HCT116 (cell line): Measurements from ENCODE around the gene CEP170B. TPM values are rescaled to one million over a fixed set of nuclear protein-coding genes. Genes with fewer than 3 reads are reported as not detected.

Source experiments
- ATAC-seq: fragments of 200-7000 bp; cut with Tn5 transposase; 2 replicates; pipeline ENCODE4 v1.9.1; 2020; ENCODE audit warnings: mild to moderate bottlenecking, moderate library complexity
- BruUV-seq: library from RNA; stranded (reverse); fragments of 400-500 nt; replicated peaks from 2 replicates; lab custom pipeline; 2021; lab: Mats Ljungman, UMichigan
- CTCF ChIA-PET: fragments of 300-600 bp; sonication (Branson Sonifier 250); formaldehyde crosslinking; loops from one replicate; lab custom pipeline; 2021; ENCODE audit warnings: antibody characterized with exemption; lab: Charles Lee
- POLR2A ChIA-PET: fragments of 300-600, 350-600 bp; sonication (Branson Sonifier 250); formaldehyde crosslinking; loops from one replicate; lab custom pipeline; 2021; ENCODE audit warnings: antibody characterized with exemption; lab: Charles Lee
- RAD21 ChIA-PET, 2 experiments: fragments of 300-600 bp; sonication (Branson Sonifier 250); formaldehyde crosslinking; loops; one replicate each; lab custom pipeline; 2023; ENCODE audit warnings: low total read pairs in 2 of 2; ENCODE audit not compliant: uncharacterized antibody in 2 of 2, unreplicated experiment in 2 of 2, low non-redundant PET in 1 of 2; lab: Charles Lee
- DNase-seq: peaks from one replicate; pipeline ENCODE4 v3.0.0-alpha.2; 2010; ENCODE audit warnings: low read depth, low spot score
- H2AFZ ChIP-seq: fragments of 200-600 bp; shearing (Covaris generic), sonication (generic); 2 replicates; pipeline ENCODE4 v1.6.1; 2017; ENCODE audit warnings: low read depth, mixed run types, mixed read lengths, antibody characterized with exemption, low read length; ENCODE audit not compliant: poor library complexity, severe bottlenecking
- H3K27ac ChIP-seq: 2 replicates; pipeline ENCODE4 v1.5.1; 2012; ENCODE audit warnings: low read depth, low read length
- H3K27me3 ChIP-seq: fragments of 200-600 bp; sonication (generic); 2 replicates; pipeline ENCODE4 v1.6.1; 2016; ENCODE audit warnings: mixed run types, low read length, mixed read lengths; ENCODE audit not compliant: insufficient read depth
- H3K36me3 ChIP-seq, 2 experiments: fragments of 200-500 bp in 1 of 2; fragments of 200-600 bp in 1 of 2; sonication (Bioruptor generic) in 1 of 2; sonication (generic) in 1 of 2; 2 replicates each; pipeline versions ENCODE4 v1.5.1 to v1.6.1; 2014 to 2016; ENCODE audit warnings: low read length in 2 of 2, inconsistent platforms in 1 of 2, mixed read lengths in 1 of 2, mixed run types in 1 of 2; ENCODE audit not compliant: insufficient read depth in 2 of 2, control insufficient read depth in 1 of 2
- H3K4me1 ChIP-seq, 2 experiments: fragments of 200-600 bp in 1 of 2; sonication (generic) in 1 of 2; 2 replicates each; pipeline versions ENCODE4 v1.5.1 to v1.6.1; 2012 to 2017; ENCODE audit warnings: low read length in 2 of 2, inconsistent platforms in 1 of 2, mild to moderate bottlenecking in 1 of 2, mixed read lengths in 1 of 2, mixed run types in 1 of 2, moderate library complexity in 1 of 2; ENCODE audit not compliant: insufficient read depth in 2 of 2, control insufficient read depth in 1 of 2
- H3K4me2 ChIP-seq: fragments of 200-600 bp; sonication (generic); 2 replicates; pipeline ENCODE4 v1.6.1; 2017; ENCODE audit warnings: mixed run types, low read length, mixed read lengths
- H3K4me3 ChIP-seq, 2 experiments: fragments of 200-600 bp in 1 of 2; sonication (generic) in 1 of 2; replicated peaks in 1 of 2; 2 replicates each; pipeline ENCODE4 v1.5.1; 2011 to 2016; ENCODE audit warnings: low read length in 2 of 2, control low read depth in 1 of 2, low read depth in 1 of 2, mild to moderate bottlenecking in 1 of 2, mixed read lengths in 1 of 2, mixed run types in 1 of 2
- H3K79me2 ChIP-seq: fragments of 200-600 bp; sonication (generic); 2 replicates; pipeline ENCODE4 v1.6.1; 2017; ENCODE audit warnings: mild to moderate bottlenecking, mixed run types, low read length, moderate library complexity, mixed read lengths; ENCODE audit not compliant: insufficient read depth
- H3K9ac ChIP-seq: fragments of 200-600 bp; sonication (generic); 2 replicates; pipeline ENCODE4 v1.6.1; 2016; ENCODE audit warnings: low read length, mixed read lengths
- H3K9me2 ChIP-seq: fragments of 200-600 bp; sonication (generic), shearing (Covaris generic); 2 replicates; pipeline ENCODE4 v1.6.1; 2017; ENCODE audit warnings: mixed run types, mild to moderate bottlenecking, moderate library complexity; ENCODE audit not compliant: insufficient read depth
- H3K9me3 ChIP-seq, 2 experiments: fragments of 200-500 bp in 1 of 2; fragments of 200-600 bp in 1 of 2; sonication (Bioruptor generic) in 1 of 2; sonication (generic) in 1 of 2; 2 replicates each; pipeline ENCODE4 v1.6.1; 2014 to 2017; ENCODE audit warnings: low read length in 2 of 2, mixed read lengths in 2 of 2, inconsistent platforms in 1 of 2, low read depth in 1 of 2, mild to moderate bottlenecking in 1 of 2, mixed run types in 1 of 2, moderate library complexity in 1 of 2; ENCODE audit not compliant: control insufficient read depth in 1 of 2, insufficient read depth in 1 of 2
- H4K20me1 ChIP-seq: fragments of 200-600 bp; sonication (generic), shearing (Covaris generic); 2 replicates; pipeline ENCODE4 v1.6.1; 2017; ENCODE audit warnings: mixed run types, mild to moderate bottlenecking, moderate library complexity; ENCODE audit not compliant: insufficient read depth
- CBX3 ChIP-seq: IDR thresholded peaks from 2 replicates; pipeline ENCODE4 v1.6.1; 2012; ENCODE audit warnings: low read depth
- EGR1 ChIP-seq: IDR thresholded peaks from 2 replicates; pipeline ENCODE4 v1.6.1; 2012; ENCODE audit warnings: low read depth
- EZH2 ChIP-seq: fragments of 200-600 bp; sonication (generic); IDR thresholded peaks from 2 replicates; pipeline ENCODE4 v1.6.1; 2017; ENCODE audit warnings: antibody characterized with exemption, mixed run types
- FOSL1 ChIP-seq: IDR thresholded peaks from 2 replicates; pipeline ENCODE4 v1.6.1; 2012; ENCODE audit warnings: low read depth
- MAX ChIP-seq: IDR thresholded peaks from 2 replicates; pipeline ENCODE4 v1.6.1; 2012
- POLR2A ChIP-seq: IDR thresholded peaks from 2 replicates; pipeline ENCODE4 v1.7.0; 2011; ENCODE audit warnings: borderline replicate concordance; ENCODE audit not compliant: insufficient read depth, insufficient read length; ENCODE audit errors: extremely low read depth
- RAD21 ChIP-seq: IDR thresholded peaks from 2 replicates; pipeline ENCODE4 v1.6.1; 2012; ENCODE audit warnings: low read depth, mild to moderate bottlenecking
- REST ChIP-seq: IDR thresholded peaks from 2 replicates; pipeline ENCODE4 v1.6.1; 2012; ENCODE audit warnings: low read depth
- SIN3A ChIP-seq: IDR thresholded peaks from 2 replicates; pipeline ENCODE4 v1.6.1; 2012; ENCODE audit warnings: low read depth
- SP1 ChIP-seq: IDR thresholded peaks from 2 replicates; pipeline ENCODE4 v1.6.1; 2012; ENCODE audit warnings: low read depth
- TCF7L2 ChIP-seq: IDR thresholded peaks from 2 replicates; pipeline ENCODE4 v1.7.0; 2011; ENCODE audit warnings: borderline replicate concordance, inconsistent platforms; ENCODE audit not compliant: insufficient read depth, insufficient read length; ENCODE audit errors: extremely low read depth
- ZNF274 ChIP-seq: fragments of 200-500 bp; sonication (Bioruptor generic); IDR thresholded peaks from 2 replicates; pipeline ENCODE4 v1.6.1; 2014; ENCODE audit warnings: mild to moderate bottlenecking, low read depth, low read length, inconsistent platforms
- intact Hi-C: fragments of 100-400 bp; cut with micrococcal nuclease; formaldehyde crosslinking; loops from 2 replicates; pipeline ENCODE4 v1.10.0; 2022
- total RNA-seq: library from RNA; stranded (reverse); gene quantifications from one replicate; pipeline ENCODE4 v1.2.1, GENCODE V29; 2021; ENCODE audit not compliant: unreplicated experiment

Gene CEP170B
- total RNA-seq, 1 experiment from 2014 or later, result 45.9 TPM

DNA sequence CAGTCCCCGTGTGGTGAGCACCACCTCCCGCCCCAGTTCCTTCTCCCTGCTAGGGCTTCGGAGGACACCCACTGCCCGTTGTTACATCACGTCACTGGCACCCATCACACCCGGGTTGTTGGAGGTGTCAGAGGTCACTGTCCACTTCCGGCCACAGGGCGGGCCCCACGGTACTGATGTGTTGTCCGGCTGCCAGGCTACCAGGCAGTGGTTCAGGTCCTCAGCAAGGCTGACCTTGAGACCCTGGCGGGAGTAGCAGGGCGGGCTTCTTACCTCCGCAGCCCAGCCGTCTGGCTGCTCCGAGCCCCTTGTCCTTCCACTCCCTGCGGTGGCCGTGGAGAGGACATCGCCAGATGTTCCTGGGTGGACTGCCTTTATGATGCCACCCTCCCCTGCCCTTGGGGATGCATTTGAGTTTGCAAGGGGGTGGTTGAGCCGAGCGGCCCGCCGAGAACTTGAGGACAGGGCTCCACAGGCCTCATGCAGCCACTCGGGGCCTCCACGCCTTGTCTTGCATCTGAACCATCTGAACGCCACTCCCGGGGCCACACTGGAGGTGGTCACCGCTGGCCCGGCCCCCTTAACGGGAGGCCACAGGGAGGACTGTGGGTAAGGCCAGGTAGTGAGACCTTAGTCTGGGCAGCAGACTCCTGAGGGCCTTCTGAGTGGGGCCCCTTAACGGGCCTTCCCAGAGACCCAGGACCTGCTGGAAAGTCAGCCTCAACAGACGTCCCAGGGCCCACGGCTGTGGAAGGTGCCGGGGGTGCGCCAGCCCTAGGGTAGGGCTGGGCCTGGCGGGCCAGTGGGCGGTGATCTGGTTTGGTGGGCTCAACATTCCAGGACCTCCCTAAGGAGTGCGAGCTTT lies 32.5 kb downstream of the CEP170B start:
- no peaks in the 10 kb centered on the region for H3K9me2 ChIP-seq
- RAD21 ChIA-PET, result interaction anchor here in 1 of 2 experiments (1.4 kb wide), 1 partner anchor 73 kb away, joined by 4 read pairs; no protein-coding TSS in a partner anchor

More for the DNA sequence above, 32.5 kb downstream of the CEP170B start:
- Histone ChIP-seq H3K27me3 (no peaks in the 10 kb centered on the region), H3K79me2 (no peaks in the 10 kb centered on the region), H4K20me1 (no peaks in the 10 kb centered on the region), H3K27ac (no peak overlapping the region), H3K9me3 (no peaks in the 10 kb centered on the region)
- CTCF ChIA-PET, result interaction anchor here (1.5 to 1.6 kb wide), 2 partner anchors 16 to 76 kb away, joined by 4 read pairs; no protein-coding TSS in a partner anchor
- intact Hi-C loops, result loop anchor here (2.0 kb wide), 1 partner anchor 75 kb away; no protein-coding TSS in a partner anchor
- TF ChIP-seq MAX (no peak), RAD21 (no peak), EZH2 (no peak), ZNF274 (no peak), EGR1 (no peak), POLR2A (no peak), SP1 (no peak), SIN3A (no peak), FOSL1 (no peak), CBX3 (no peak), REST (no peak), TCF7L2 (no peak)
- TF ChIP-seq, all 23 proteins: peak for 0
- POLR2A ChIA-PET, result no interaction called here
- peaks cover 0 to 8% of the 10 kb centered on the region in 2 experiments; a peak in 1 of 4 replicates for H3K4me1 ChIP-seq
- DNase-seq (no peak), ATAC-seq (no peak)
- no peak overlapping the region for H3K9ac ChIP-seq
- no peak overlapping the region for H3K4me2 ChIP-seq
- BruUV-seq, result no TSS peak
- no peak overlapping the region for H3K4me3 ChIP-seq
- no peak overlapping the region for H2AFZ ChIP-seq
- H3K36me3 ChIP-seq, result 0 out of 4 replicates have a peak, but pooled peaks cover 0 to 3% of the 10 kb centered on the region in 2 experiments
